MM.1S (cell line): ENCODE data around the gene PIEZO2.
"Not testable (repeated sequence)": the region's sequence is repeated elsewhere in the genome, so short reads cannot be mapped to it uniquely, and the experiment has no call there.

Experiments
- DNase-seq: peaks from one replicate; pipeline ENCODE4 v3.0.0-alpha.2; 2015
- H2AFZ ChIP-seq: fragments of 300-600 bp; sonication (generic); 2 replicates; pipeline ENCODE4 v1.6.0; 2016; ENCODE audit warnings: antibody characterized with exemption, low read length
- H3F3A ChIP-seq: fragments of 300-600 bp; sonication (generic); 2 replicates; pipeline ENCODE4 v1.6.1; 2016; ENCODE audit warnings: mild to moderate bottlenecking, antibody characterized with exemption, low read length, moderate library complexity, mixed read lengths; ENCODE audit not compliant: insufficient read depth
- H3K27ac ChIP-seq: fragments of 300-600 bp; sonication (generic); 2 replicates; pipeline ENCODE4 v1.5.1; 2016; ENCODE audit warnings: mild to moderate bottlenecking, low read length
- H3K27me3 ChIP-seq: fragments of 300-600 bp; sonication (generic); replicated peaks from 2 replicates; pipeline ENCODE4 v1.6.0; 2016; ENCODE audit warnings: low read length; ENCODE audit not compliant: insufficient read depth
- H3K36me3 ChIP-seq: fragments of 300-600 bp; sonication (generic); replicated peaks from 2 replicates; pipeline ENCODE4 v1.6.1; 2016; ENCODE audit warnings: mild to moderate bottlenecking, low read length, mixed read lengths; ENCODE audit not compliant: insufficient read depth
- H3K4me1 ChIP-seq: fragments of 300-600 bp; sonication (generic); 2 replicates; pipeline ENCODE4 v1.6.1; 2016; ENCODE audit warnings: low read length, mixed read lengths
- H3K4me2 ChIP-seq: fragments of 300-600 bp; sonication (generic); 2 replicates; pipeline ENCODE4 v1.6.0; 2016; ENCODE audit warnings: low read depth, low read length
- H3K4me3 ChIP-seq: fragments of 300-600 bp; sonication (generic); 2 replicates; pipeline ENCODE4 v1.5.1; 2016; ENCODE audit warnings: low read length, mixed read lengths
- H3K79me2 ChIP-seq: fragments of 300-600 bp; sonication (generic); 2 replicates; pipeline ENCODE4 v1.6.1; 2016; ENCODE audit warnings: mixed run types, low read length, mixed read lengths
- H3K9ac ChIP-seq: fragments of 300-600 bp; sonication (generic); 2 replicates; pipeline ENCODE4 v1.6.1; 2016; ENCODE audit warnings: low read length, mixed read lengths
- H3K9me2 ChIP-seq: fragments of 300-600 bp; sonication (generic); replicated peaks from 2 replicates; pipeline ENCODE4 v1.6.1; 2016; ENCODE audit warnings: mild to moderate bottlenecking, low read length, mixed read lengths; ENCODE audit not compliant: insufficient read depth
- H3K9me3 ChIP-seq: fragments of 300-600 bp; sonication (generic); replicated peaks from 2 replicates; pipeline ENCODE4 v1.6.1; 2016; ENCODE audit warnings: mild to moderate bottlenecking, low read length, mixed read lengths; ENCODE audit not compliant: insufficient read depth
- H4K20me1 ChIP-seq: fragments of 300-600 bp; sonication (generic); 2 replicates; pipeline ENCODE4 v1.6.1; 2016; ENCODE audit warnings: mild to moderate bottlenecking, low read length, moderate library complexity, mixed read lengths; ENCODE audit not compliant: insufficient read depth
- CTCF ChIP-seq: fragments of 300-600 bp; sonication (generic); IDR thresholded peaks from 2 replicates; pipeline ENCODE4 v1.5.1; 2016; ENCODE audit warnings: antibody characterized with exemption, low read length, mixed read lengths
- EZH2 ChIP-seq: fragments of 300-600 bp; sonication (generic); optimal IDR thresholded peaks from 2 replicates; pipeline ENCODE3; 2017; ENCODE audit warnings: low read depth, mild to moderate bottlenecking, antibody characterized with exemption, low read length, mixed read lengths
- EZH2phosphoT487 ChIP-seq: fragments of 300-600 bp; sonication (generic); IDR thresholded peaks from 2 replicates; pipeline ENCODE4 v1.6.1; 2018; ENCODE audit warnings: antibody characterized with exemption, low read length

Gene PIEZO2

GRCh38 chr18:11149441-11150270, at the start of gene PIEZO2:
Gene PIEZO2, minus strand, starts transcription at chr18:11149569. Its CDS starts 981 bp downstream, at chr18:11148588.
- Histone ChIP-seq H3K36me3 (no peaks in the 10 kb centered on the region), H3K27me3 (no peaks in the 10 kb centered on the region), H3K9ac (no peak within 1 kb of the TSS), H3K4me1 (no peaks in the 10 kb centered on the region), H4K20me1 (no peaks in the 10 kb centered on the region), H3K4me2 (no peak within 1 kb of the TSS), H3K27ac (no peak within 1 kb of the TSS), H3K9me3 (no peaks in the 10 kb centered on the region), H3K79me2 (no peaks in the 10 kb centered on the region), H3K9me2 (no peaks in the 10 kb centered on the region), H3F3A (no peaks in the 10 kb centered on the region), H3K4me3 (no peak within 1 kb of the TSS), H2AFZ (no peak within 1 kb of the TSS)
- TF ChIP-seq EZH2phosphoT487 (no peak), EZH2 (no peak), CTCF (no peak)
- no peak for DNase-seq

- Histone ChIP-seq H3K9me2 (no peaks in the 10 kb centered on the region), H3K4me3 (no peak overlapping the region), H2AFZ (no peak overlapping the region), H3K27me3 (no peaks in the 10 kb centered on the region), H3K36me3 (no peaks in the 10 kb centered on the region), H3K79me2 (no peaks in the 10 kb centered on the region), H4K20me1 (no peaks in the 10 kb centered on the region), H3K9me3 (no peaks in the 10 kb centered on the region), H3K27ac (no peak overlapping the region), H3K4me2 (no peak overlapping the region), H3F3A (no peaks in the 10 kb centered on the region), H3K9ac (no peak overlapping the region), H3K4me1 (no peaks in the 10 kb centered on the region)
- TF ChIP-seq EZH2phosphoT487 (no peak), EZH2 (no peak), CTCF (no peak)
- DNase-seq, result no peak
Observed at GRCh38 chr18:11183637-11184036, 34.3 kb upstream of the PIEZO2 start.

- DNase-seq, H3K4me2 ChIP-seq, H2AFZ ChIP-seq, H3K27ac ChIP-seq, H3K4me1 ChIP-seq, H3K79me2 ChIP-seq, H3K27me3 ChIP-seq, H3K4me3 ChIP-seq, H3K36me3 ChIP-seq, H3K9me3 ChIP-seq, H3K9ac ChIP-seq, H3K9me2 ChIP-seq, H3F3A ChIP-seq, H4K20me1 ChIP-seq: not testable (repeated sequence)
Observed at GRCh38 chr18:11181629-11182028, 32.3 kb upstream of the PIEZO2 start.

- H3K27ac ChIP-seq, result no peak overlapping the region
- H4K20me1 ChIP-seq, result no peaks in the 10 kb centered on the region
- no peak overlapping the region for H2AFZ ChIP-seq
- DNase-seq, result no peak
- H3K9me2 ChIP-seq, result no peaks in the 10 kb centered on the region
- H3F3A ChIP-seq, result no peaks in the 10 kb centered on the region
- no peaks in the 10 kb centered on the region for H3K4me1 ChIP-seq
- H3K4me2 ChIP-seq, result no peak overlapping the region
- no peak overlapping the region for H3K4me3 ChIP-seq
- H3K36me3 ChIP-seq, result no peaks in the 10 kb centered on the region
- no peaks in the 10 kb centered on the region for H3K79me2 ChIP-seq
- no peaks in the 10 kb centered on the region for H3K27me3 ChIP-seq
- H3K9ac ChIP-seq, result no peak overlapping the region
- H3K9me3 ChIP-seq, result no peaks in the 10 kb centered on the region
- TF ChIP-seq CTCF (no peak), EZH2phosphoT487 (no peak), EZH2 (no peak)
Observed at GRCh38 chr18:11179959-11180519, 30.7 kb upstream of the PIEZO2 start.
